K562 (cell line): ENCODE measurements around the gene FKBP8. TPM values are rescaled to one million over a fixed set of nuclear protein-coding genes. Genes with fewer than 3 reads are reported as not detected.

Source experiments
- ASH1L ChIP-seq: fragments of 450-650 bp; IDR thresholded peaks from 2 replicates; pipeline ENCODE4 v1.6.1; 2018; ENCODE audit warnings: borderline replicate concordance, mild to moderate bottlenecking, low read depth; ENCODE audit not compliant: partially characterized antibody
- BCOR ChIP-seq: fragments of 450-650 bp; IDR thresholded peaks from 2 replicates; pipeline ENCODE4 v1.6.1; 2016
- E2F8 ChIP-seq: fragments of 450-650 bp; IDR thresholded peaks from 2 replicates; pipeline ENCODE4 v1.7.1; 2018; ENCODE audit warnings: mild to moderate bottlenecking, low read depth; ENCODE audit not compliant: partially characterized antibody
- EP300 ChIP-seq: IDR thresholded peaks from 2 replicates; pipeline ENCODE4 v1.6.1; 2012; ENCODE audit warnings: low read length, improper control_type of control experiment
- KDM4B ChIP-seq, 2 experiments: fragments of 450-650 bp in 1 of 2; sonication (generic) in 1 of 2; IDR thresholded peaks; 2 replicates each; pipeline ENCODE4 v1.6.1; 2016 to 2017; ENCODE audit warnings: borderline replicate concordance in 2 of 2, antibody characterized with exemption in 1 of 2, low read depth in 1 of 2, mild to moderate bottlenecking in 1 of 2
- MAX ChIP-seq: sonication (generic); formaldehyde crosslinking; IDR thresholded peaks from 2 replicates; pipeline ENCODE4 v1.9.0; 2022; ENCODE audit warnings: mild to moderate bottlenecking, missing genetic modification reagents
- NFIX ChIP-seq: fragments of 250-450 bp; sonication (Bioruptor Pico); IDR thresholded peaks from 2 replicates; pipeline ENCODE4 v1.4.0; 2020; ENCODE audit warnings: low read depth, mild to moderate bottlenecking, moderate library complexity
- PHTF2 ChIP-seq: fragments of 250-450 bp; sonication (Bioruptor Pico); IDR thresholded peaks from 2 replicates; pipeline ENCODE4 v1.5.0; 2021; ENCODE audit warnings: mild to moderate bottlenecking
- SAFB ChIP-seq: fragments of 200-400 bp; formaldehyde crosslinking; IDR thresholded peaks from 2 replicates; pipeline ENCODE4 v1.6.1; 2017; ENCODE audit warnings: low read depth, low read length, borderline replicate concordance
- TEAD1 ChIP-seq, 2 experiments: fragments of 450-650 bp in 1 of 2; sonication (generic) in 1 of 2; formaldehyde crosslinking; IDR thresholded peaks; 2 replicates each; pipeline versions ENCODE4 v1.4.0 to v1.8.0; 2020 to 2022; ENCODE audit warnings: mild to moderate bottlenecking in 2 of 2, missing genetic modification reagents in 1 of 2
- TOE1 ChIP-seq, 2 experiments: fragments of 450-650 bp in 1 of 2; sonication (generic) in 1 of 2; formaldehyde crosslinking in 1 of 2; IDR thresholded peaks; 2 replicates each; pipeline versions ENCODE4 v1.7.1 to v1.8.0; 2016 to 2022; ENCODE audit warnings: borderline replicate concordance in 2 of 2, mild to moderate bottlenecking in 2 of 2, antibody characterized with exemption in 1 of 2, inconsistent platforms in 1 of 2, low read depth in 1 of 2, missing genetic modification reagents in 1 of 2, moderate library complexity in 1 of 2
- ZBTB7A ChIP-seq: IDR thresholded peaks from 2 replicates; pipeline ENCODE4 v1.6.1; 2011; ENCODE audit warnings: low read depth, mild to moderate bottlenecking, low read length, moderate library complexity, borderline replicate concordance; ENCODE audit not compliant: control insufficient read depth
- ZNF23 ChIP-seq: fragments of 250-450 bp; sonication (Bioruptor Pico); IDR thresholded peaks from 2 replicates; pipeline ENCODE4 v1.4.0; 2020; ENCODE audit warnings: mild to moderate bottlenecking
- ZNF318 ChIP-seq, 2 experiments: fragments of 450-650 bp; IDR thresholded peaks; 2 replicates each; pipeline ENCODE4 v1.6.1; 2016; ENCODE audit warnings: mild to moderate bottlenecking in 2 of 2, borderline replicate concordance in 1 of 2, low read depth in 1 of 2, moderate library complexity in 1 of 2
- ZNF766 ChIP-seq: fragments of 200-800 bp; sonication (Bioruptor generic); conservative IDR thresholded peaks from 2 replicates; pipeline ENCODE4 v1.6.1; 2016; ENCODE audit warnings: missing genetic modification characterization, missing compliant biosample characterization
- polyA plus RNA-seq, 8 experiments: library from polyadenylated mRNA; depleted of rRNA in 4 of 8; stranded (reverse) in 5 of 8; unstranded in 3 of 8; fragments of >200 nt; fragmentation: Nextera tagmentation in 2 of 8; fragmentation: Illumina TruSeq in 1 of 8; extraction: Ambion mirVana in 2 of 8; extraction: Trizol in 1 of 8; gene quantifications; 2 replicates each; pipeline versions ENCODE4 v1.2.1 to v1.2.3, GENCODE V29; 2011 to 2014; ENCODE audit warnings: inconsistent platforms in 1 of 8, missing spikeins in 1 of 8
- total RNA-seq, 7 experiments: library from RNA; depleted of rRNA in 6 of 7; stranded (reverse); fragments of >200 nt in 6 of 7; fragmentation: Illumina TruSeq in 2 of 7; extraction: Trizol in 2 of 7; gene quantifications; 2 replicates each; pipeline versions ENCODE4 v1.2.1 to v1.2.3, GENCODE V29; 2011 to 2021; ENCODE audit warnings: low replicate concordance in 1 of 7

FKBP8 gene
- total and polyA plus RNA-seq, 9 of the 15 experiments (the other 6 are each of a cell fraction or from before 2014, with no cell fraction given): 0.46 to 236 (median 104) TPM

- TF ChIP-seq ZNF318 (IDR thresholded peaks at IDR 0.05; ENCODE audit: borderline replicate concordance in 1 of 2, low read depth in 1 of 2) (0 out of 4 replicates have a peak, but pooled peaks of 1 of the 2 experiments have one; percentile 35), PHTF2 (CRISPR knock-in tag) (no peak), ZNF766 (CRISPR knock-in tag) (peak; percentile 96), BCOR (peak; percentile 91), SAFB (no peak), ZNF23 (no peak), ASH1L (no peak), ZBTB7A (no peak; the same call in 1 of the 2 replicates), MAX (CRISPR knock-in tag) (peak; percentile 89), EP300 (peak; percentile 95), TEAD1 (CRISPR knock-in tag; IDR thresholded peaks at IDR 0.05) (0 out of 4 replicates have a peak, but pooled peaks have one; percentile 46 to 62), TOE1 (IDR thresholded peaks at IDR 0.05; ENCODE audit: borderline replicate concordance) (peak; percentile 61; the same call in 1 of the 2 replicates), TOE1 (CRISPR knock-in tag; IDR thresholded peaks at IDR 0.05; ENCODE audit: borderline replicate concordance, low read depth) (no peak; the same call in 1 of the 2 replicates), NFIX (CRISPR knock-in tag) (no peak), KDM4B (IDR thresholded peaks at IDR 0.05; ENCODE audit: borderline replicate concordance in 2 of 2, low read depth in 1 of 2) (no peak; a peak in 1 of 4 replicates), E2F8 (peak; percentile 68)
Measured at GRCh38 chr19:18543814-18544475, 572 bp upstream of the FKBP8 start (continued).
